Measurements from ENCODE around the gene DCC. TPM values are rescaled to one million over a fixed set of nuclear protein-coding genes. Genes with fewer than 3 reads are reported as not detected.

Gene DCC
- total and polyA plus RNA-seq, 11 donors = 0.02 TPM; not detected in 10

DNA sequence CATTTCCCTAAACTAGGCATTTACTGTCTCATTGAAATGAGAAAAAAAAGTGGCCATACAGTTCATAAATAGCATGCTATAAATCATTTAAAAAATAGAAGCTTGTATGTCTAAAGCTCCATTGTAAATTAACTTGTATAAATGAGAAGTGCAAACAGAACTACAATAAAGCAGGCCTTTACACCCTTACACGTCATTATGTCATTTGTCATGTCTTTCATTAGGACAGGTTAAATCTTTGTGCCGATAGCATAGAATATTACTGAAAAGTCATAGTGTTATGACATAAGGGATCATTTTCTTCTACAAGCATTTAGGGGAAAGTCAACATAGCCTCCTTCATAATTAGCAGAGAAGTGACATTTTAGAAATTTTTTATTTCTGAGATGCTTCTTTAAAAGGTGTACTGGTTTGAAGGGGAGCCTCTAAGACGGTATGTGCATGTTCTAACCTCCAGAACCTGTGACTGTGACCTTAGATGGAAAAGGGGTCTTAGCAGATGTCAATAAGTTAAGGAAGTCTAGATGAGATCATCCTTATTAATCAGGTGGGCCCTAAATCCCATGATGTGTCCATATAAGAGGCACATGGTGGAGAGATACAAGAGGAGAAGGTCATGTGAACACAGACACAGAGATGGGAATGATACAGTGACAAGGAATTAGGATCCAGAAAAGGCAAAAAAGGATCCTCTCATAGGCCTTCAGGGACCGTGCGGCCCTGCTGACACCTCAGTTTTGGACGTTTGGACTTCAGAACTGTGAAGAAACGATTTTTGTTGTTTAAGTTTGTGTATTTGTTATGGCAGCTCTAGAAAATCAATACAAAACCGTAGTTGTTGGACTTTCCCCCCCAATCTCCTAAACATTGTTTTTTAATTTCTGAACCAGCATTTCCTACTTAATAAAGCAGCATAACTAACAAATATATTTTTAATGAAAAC, 1020.8 kb downstream of the DCC start:
- H3K36me3 ChIP-seq = no peaks in the 10 kb centered on the region
- no peaks in the 10 kb centered on the region for H3K27me3 ChIP-seq
- H3K27ac ChIP-seq = no peak overlapping the region
- no peaks in the 10 kb centered on the region for H3K4me1 ChIP-seq
- ATAC-seq = no peak
- 74 to 81% (median 74%) methylated on average over 8 of the region's 8 CpGs for WGBS, 4 donors
- intact Hi-C loops (cut with DNase I) = loop anchor here in 1 of 10 donors (5.0 kb wide), 1 partner anchor 52 kb away; no protein-coding TSS in a partner anchor
- TF ChIP-seq POLR2A (IDR thresholded peaks at IDR 0.05) = no peak
- no peaks in the 10 kb centered on the region for H3K9me3 ChIP-seq
- DNase-seq = no peak
- H3K4me3 ChIP-seq = no peak overlapping the region

GRCh38 chr18:53375621-53376020, 1035.6 kb downstream of the DCC start:
- no peaks in the 10 kb centered on the region for H3K9me3 ChIP-seq
- DNase-seq (no peak), ATAC-seq (no peak)
- H3K27me3 ChIP-seq = no peaks in the 10 kb centered on the region
- H3K27ac ChIP-seq = no peak overlapping the region
- H3K36me3 ChIP-seq = no peaks in the 10 kb centered on the region
- TF ChIP-seq, protein P1, sequence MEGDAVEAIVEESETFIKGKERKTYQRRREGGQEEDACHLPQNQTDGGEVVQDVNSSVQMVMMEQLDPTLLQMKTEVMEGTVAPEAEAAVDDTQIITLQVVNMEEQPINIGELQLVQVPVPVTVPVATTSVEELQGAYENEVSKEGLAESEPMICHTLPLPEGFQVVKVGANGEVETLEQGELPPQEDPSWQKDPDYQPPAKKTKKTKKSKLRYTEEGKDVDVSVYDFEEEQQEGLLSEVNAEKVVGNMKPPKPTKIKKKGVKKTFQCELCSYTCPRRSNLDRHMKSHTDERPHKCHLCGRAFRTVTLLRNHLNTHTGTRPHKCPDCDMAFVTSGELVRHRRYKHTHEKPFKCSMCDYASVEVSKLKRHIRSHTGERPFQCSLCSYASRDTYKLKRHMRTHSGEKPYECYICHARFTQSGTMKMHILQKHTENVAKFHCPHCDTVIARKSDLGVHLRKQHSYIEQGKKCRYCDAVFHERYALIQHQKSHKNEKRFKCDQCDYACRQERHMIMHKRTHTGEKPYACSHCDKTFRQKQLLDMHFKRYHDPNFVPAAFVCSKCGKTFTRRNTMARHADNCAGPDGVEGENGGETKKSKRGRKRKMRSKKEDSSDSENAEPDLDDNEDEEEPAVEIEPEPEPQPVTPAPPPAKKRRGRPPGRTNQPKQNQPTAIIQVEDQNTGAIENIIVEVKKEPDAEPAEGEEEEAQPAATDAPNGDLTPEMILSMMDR (IDR thresholded peaks at IDR 0.05) = no peak
- TF ChIP-seq POLR2A (IDR thresholded peaks at IDR 0.05) = no peak
- no peak overlapping the region for H3K4me3 ChIP-seq
- WGBS, 4 donors = 65 to 74% (median 70%) methylated on average over 2 of the region's 2 CpGs
- H3K4me1 ChIP-seq = no peaks in the 10 kb centered on the region
- intact Hi-C loops (cut with DNase I) = no loop called here

GRCh38 chr18:53380063-53380639, 1040.2 kb downstream of the DCC start:
- Histone ChIP-seq H3K36me3 (no peaks in the 10 kb centered on the region), H3K4me1 (no peaks in the 10 kb centered on the region), H3K27ac (no peak overlapping the region), H3K9me3 (no peaks in the 10 kb centered on the region), H3K27me3 (no peaks in the 10 kb centered on the region), H3K4me3 (no peak overlapping the region)
- TF ChIP-seq POLR2A (IDR thresholded peaks at IDR 0.05) = no peak
- TF ChIP-seq, protein P1 (IDR thresholded peaks at IDR 0.05) = peak in 10 of 12 donors; percentile 19 to 55 (median 40)
- DNase-seq (no peak), ATAC-seq (no peak)
- intact Hi-C loops (cut with DNase I) = no loop called here
- 83 to 95% (median 91%) methylated on average over 1 of the region's 1 CpG for WGBS, 4 donors

DNA sequence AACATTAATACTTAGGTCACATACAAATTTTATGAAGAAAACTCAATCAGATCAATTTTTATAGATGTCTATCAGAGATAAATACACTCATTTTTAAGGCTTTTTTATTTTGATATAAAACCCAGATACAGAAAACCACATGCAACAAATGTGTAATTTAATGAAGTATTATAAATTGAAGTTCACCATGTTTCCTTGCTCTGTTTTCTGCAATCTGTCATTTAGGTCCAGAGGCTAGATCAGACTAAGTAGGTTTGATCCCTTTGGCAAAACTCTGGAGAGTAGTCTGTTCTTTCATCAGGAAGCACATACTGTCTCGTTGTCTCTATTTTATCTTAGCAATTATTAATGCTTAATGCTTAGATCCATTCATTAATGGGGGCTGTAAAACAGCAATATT, 1042.9 kb downstream of the DCC start:
- Histone ChIP-seq H3K27me3 (peaks cover 0 to 2% (median 0%) of the 10 kb centered on the region in 9 donors), H3K4me1 (no peaks in the 10 kb centered on the region), H3K9me3 (no peaks in the 10 kb centered on the region), H3K27ac (no peak overlapping the region), H3K36me3 (no peaks in the 10 kb centered on the region), H3K4me3 (no peak overlapping the region)
- 43 to 65% (median 45%) methylated on average over 1 of the region's 1 CpG for WGBS, 4 donors
- TF ChIP-seq POLR2A (IDR thresholded peaks at IDR 0.05) = no peak
- TF ChIP-seq, protein P1 (IDR thresholded peaks at IDR 0.05) = no peak
- intact Hi-C loops (cut with DNase I) = no loop called here
- DNase-seq = no peak
- no peak for ATAC-seq
